ENCODE data around the gene LURAP1L. TPM values are rescaled to one million over a fixed set of nuclear protein-coding genes. Genes with fewer than 3 reads are reported as not detected.

The LURAP1L gene
- total and polyA plus RNA-seq, 9 of the 15 experiments (the other 6 are each of a cell fraction or from before 2014, with no cell fraction given) = 0.06 to 0.28 (median 0.07) TPM; not detected in 4

GRCh38 chr9:12777121-12778022 lies 2.6 kb downstream of the LURAP1L start:
- TF ChIP-seq ZNF316 (IDR thresholded peaks at IDR 0.05) (peak; percentile 17; the same call in 1 of the 2 replicates), ZNF639 (CRISPR knock-in tag; conservative IDR thresholded peaks at IDR 0.05 in 1 of 2, IDR thresholded peaks at IDR 0.05 in 1 of 2) (no peak)
- Histone ChIP-seq H3K9me1 (ENCODE audit: control insufficient read depth, insufficient read depth, low read length) (no peaks in the 10 kb centered on the region), H2AFZ (ENCODE audit: low read depth, low read length) (no peak overlapping the region), H3K9me3 (replicated peaks; ENCODE audit: control insufficient read depth, insufficient read depth, low read depth, low read length) (no peaks in the 10 kb centered on the region), H3K4me1 (replicated peaks in 1 of 2; ENCODE audit: control insufficient read depth in 2 of 2, insufficient read depth in 2 of 2, low read length in 2 of 2) (peaks cover 0 to 9% of the 10 kb centered on the region in 2 experiments; a peak in 3 of 5 replicates), H3K27me3 (ENCODE audit: control insufficient read depth in 2 of 2, insufficient read depth in 2 of 2, low read length in 2 of 2) (no peaks in the 10 kb centered on the region), H3K27ac (ENCODE audit: extremely low read depth, low read depth, low read length) (no peak overlapping the region), H4K20me1 (replicated peaks; ENCODE audit: control insufficient read depth, insufficient read depth, low read length) (no peaks in the 10 kb centered on the region), H3K4me2 (ENCODE audit: insufficient read depth, low read length) (no peak overlapping the region), H3K4me3 (no peak overlapping the region), H3K79me2 (ENCODE audit: control insufficient read depth, insufficient read depth, low read length) (no peaks in the 10 kb centered on the region), H3K9ac (ENCODE audit: insufficient read depth in 1 of 2, low read depth in 2 of 2, low read length in 2 of 2) (no peak overlapping the region), H3K36me3 (ENCODE audit: control insufficient read depth, insufficient read depth, low read length) (no peaks in the 10 kb centered on the region)
- DNase-seq (ENCODE audit: extremely low read depth in 1 of 4, low spot score in 3 of 4) = no peak
- POLR2A ChIA-PET = no interaction called here
- no peak for FAIRE-seq
- CTCF ChIA-PET (ENCODE audit: low intra/inter-chr PET ratio) = no interaction called here
- no peak for ATAC-seq
- intact Hi-C loops (cut with micrococcal nuclease) (no loop called here), in situ Hi-C loops (cut with MboI) (no loop called here)
- WGBS (ENCODE audit: insufficient coverage, low coverage, missing lambda C conversion rate) = 18% methylated on average over 7 of the region's 7 CpGs
- no TSS peak for BruUV-seq (replicated peaks)
